ENCODE results near the gene ARSB. TPM values are rescaled to one million over a fixed set of nuclear protein-coding genes. Genes with fewer than 3 reads are reported as not detected.

ARSB gene
- total and polyA plus RNA-seq, 12 donors: 1.9 to 24.5 (median 14.5) TPM

DNA sequence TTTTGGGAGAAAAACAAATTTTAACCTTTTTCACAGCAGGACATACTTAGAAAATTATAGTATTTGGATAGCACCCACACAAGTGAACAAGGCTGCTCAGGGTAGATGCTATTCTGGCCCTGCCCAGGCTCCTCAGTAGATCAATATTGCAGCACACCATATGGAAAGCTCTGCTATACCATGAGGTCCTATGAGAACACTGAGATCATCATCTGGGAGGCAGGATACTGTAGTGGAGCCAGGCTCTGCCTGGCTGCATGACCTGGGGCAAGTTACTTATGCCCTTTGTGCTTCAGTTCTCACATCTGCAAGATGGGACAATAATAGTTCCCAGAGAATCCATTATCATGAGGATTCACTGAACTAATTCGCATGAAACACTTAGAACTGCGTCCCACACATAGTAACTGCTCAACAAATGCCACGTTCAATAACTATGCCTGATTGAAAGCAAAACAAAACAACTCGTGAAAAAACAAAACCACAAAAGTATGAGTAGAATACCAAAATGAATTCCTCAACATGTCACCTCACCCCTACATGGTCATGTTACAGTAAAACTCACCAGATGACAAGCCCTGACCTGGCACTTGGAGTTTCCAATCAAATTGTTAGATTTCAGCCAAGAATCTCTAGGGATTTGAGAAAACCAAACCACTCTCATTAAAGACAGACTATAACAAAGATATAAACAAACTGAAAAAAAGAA lies 31.9 kb downstream of the ARSB start:
- H3K9me3 ChIP-seq (replicated peaks in 1 of 3): no peaks in the 10 kb centered on the region
- no peaks in the 10 kb centered on the region for H3K36me3 ChIP-seq (replicated peaks in 1 of 2)
- DNase-seq: no peak
- WGBS, 4 donors: 87 to 92% (median 90%) methylated on average over 4 of the region's 4 CpGs
- H3K4me3 ChIP-seq: no peak overlapping the region
- TF ChIP-seq POLR2A (IDR thresholded peaks at IDR 0.05): no peak
- TF ChIP-seq, protein P1, sequence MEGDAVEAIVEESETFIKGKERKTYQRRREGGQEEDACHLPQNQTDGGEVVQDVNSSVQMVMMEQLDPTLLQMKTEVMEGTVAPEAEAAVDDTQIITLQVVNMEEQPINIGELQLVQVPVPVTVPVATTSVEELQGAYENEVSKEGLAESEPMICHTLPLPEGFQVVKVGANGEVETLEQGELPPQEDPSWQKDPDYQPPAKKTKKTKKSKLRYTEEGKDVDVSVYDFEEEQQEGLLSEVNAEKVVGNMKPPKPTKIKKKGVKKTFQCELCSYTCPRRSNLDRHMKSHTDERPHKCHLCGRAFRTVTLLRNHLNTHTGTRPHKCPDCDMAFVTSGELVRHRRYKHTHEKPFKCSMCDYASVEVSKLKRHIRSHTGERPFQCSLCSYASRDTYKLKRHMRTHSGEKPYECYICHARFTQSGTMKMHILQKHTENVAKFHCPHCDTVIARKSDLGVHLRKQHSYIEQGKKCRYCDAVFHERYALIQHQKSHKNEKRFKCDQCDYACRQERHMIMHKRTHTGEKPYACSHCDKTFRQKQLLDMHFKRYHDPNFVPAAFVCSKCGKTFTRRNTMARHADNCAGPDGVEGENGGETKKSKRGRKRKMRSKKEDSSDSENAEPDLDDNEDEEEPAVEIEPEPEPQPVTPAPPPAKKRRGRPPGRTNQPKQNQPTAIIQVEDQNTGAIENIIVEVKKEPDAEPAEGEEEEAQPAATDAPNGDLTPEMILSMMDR (IDR thresholded peaks at IDR 0.05): no peak
- H3K27ac ChIP-seq: no peak overlapping the region
- no peaks in the 10 kb centered on the region for H3K4me1 ChIP-seq (replicated peaks in 1 of 2)
- H3K27me3 ChIP-seq: no peaks in the 10 kb centered on the region
- intact Hi-C loops (cut with DNase I): no loop called here

DNA sequence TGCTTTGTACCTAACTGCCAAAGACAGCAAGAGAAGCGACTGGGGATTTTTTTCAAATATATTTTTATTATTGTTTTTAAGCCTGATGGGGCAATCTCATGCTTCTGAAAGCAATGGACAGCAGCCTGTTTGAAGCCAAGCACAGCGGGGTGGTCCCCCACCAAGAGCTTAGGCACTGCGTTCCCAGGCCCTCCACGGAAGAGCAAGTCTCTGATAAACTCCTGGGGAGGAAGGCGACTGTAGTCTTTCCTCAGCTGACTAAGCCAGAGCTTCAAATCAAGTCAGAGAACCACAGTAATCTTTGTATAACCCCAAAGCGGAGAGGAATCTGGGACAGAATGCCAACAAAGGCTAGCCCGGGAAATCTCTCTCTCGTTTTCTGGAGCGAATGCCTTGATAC lies 54.4 kb downstream of the ARSB start:
- Histone ChIP-seq H3K27ac (no peak overlapping the region), H3K4me3 (no peak overlapping the region), H3K4me1 (replicated peaks in 1 of 2) (no peaks in the 10 kb centered on the region), H3K27me3 (no peaks in the 10 kb centered on the region), H3K36me3 (replicated peaks in 1 of 2) (no peaks in the 10 kb centered on the region), H3K9me3 (replicated peaks in 1 of 3) (no peaks in the 10 kb centered on the region)
- 75 to 84% (median 77%) methylated on average over 9 of the region's 9 CpGs for WGBS, 4 donors
- intact Hi-C loops (cut with DNase I): no loop called here
- no peak for TF ChIP-seq POLR2A (IDR thresholded peaks at IDR 0.05)
- TF ChIP-seq, protein P1 (IDR thresholded peaks at IDR 0.05): no peak
- DNase-seq: no peak

DNA sequence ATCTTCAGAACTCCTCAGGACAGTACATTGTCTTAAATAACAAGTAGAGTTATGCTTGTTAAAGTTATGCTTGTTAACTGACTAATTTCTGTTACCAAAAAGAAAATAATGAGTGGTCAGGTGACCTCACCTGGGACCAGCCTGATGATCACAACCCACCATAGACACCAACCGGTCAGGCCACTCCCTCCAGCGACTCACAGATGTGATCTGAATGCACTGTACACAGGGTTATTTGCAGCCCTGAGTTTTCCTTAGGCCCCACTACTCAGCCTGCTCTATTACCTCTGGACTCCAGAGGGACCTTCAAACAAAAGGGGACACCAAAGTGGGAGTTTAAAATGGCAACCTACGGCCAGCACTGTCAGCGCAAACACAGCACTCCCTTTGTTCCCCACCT lies 55.3 kb downstream of the ARSB start:
- no peak for DNase-seq
- H3K4me3 ChIP-seq: no peak overlapping the region
- TF ChIP-seq, protein P1 (IDR thresholded peaks at IDR 0.05): no peak
- no peak for TF ChIP-seq POLR2A (IDR thresholded peaks at IDR 0.05)
- no peaks in the 10 kb centered on the region for H3K27me3 ChIP-seq
- WGBS, 4 donors: 84 to 99% (median 88%) methylated on average over 4 of the region's 4 CpGs
- no peaks in the 10 kb centered on the region for H3K36me3 ChIP-seq (replicated peaks in 1 of 2)
- intact Hi-C loops (cut with DNase I): no loop called here
- H3K27ac ChIP-seq: no peak overlapping the region
- no peaks in the 10 kb centered on the region for H3K9me3 ChIP-seq (replicated peaks in 1 of 3)
- no peaks in the 10 kb centered on the region for H3K4me1 ChIP-seq (replicated peaks in 1 of 2)

DNA sequence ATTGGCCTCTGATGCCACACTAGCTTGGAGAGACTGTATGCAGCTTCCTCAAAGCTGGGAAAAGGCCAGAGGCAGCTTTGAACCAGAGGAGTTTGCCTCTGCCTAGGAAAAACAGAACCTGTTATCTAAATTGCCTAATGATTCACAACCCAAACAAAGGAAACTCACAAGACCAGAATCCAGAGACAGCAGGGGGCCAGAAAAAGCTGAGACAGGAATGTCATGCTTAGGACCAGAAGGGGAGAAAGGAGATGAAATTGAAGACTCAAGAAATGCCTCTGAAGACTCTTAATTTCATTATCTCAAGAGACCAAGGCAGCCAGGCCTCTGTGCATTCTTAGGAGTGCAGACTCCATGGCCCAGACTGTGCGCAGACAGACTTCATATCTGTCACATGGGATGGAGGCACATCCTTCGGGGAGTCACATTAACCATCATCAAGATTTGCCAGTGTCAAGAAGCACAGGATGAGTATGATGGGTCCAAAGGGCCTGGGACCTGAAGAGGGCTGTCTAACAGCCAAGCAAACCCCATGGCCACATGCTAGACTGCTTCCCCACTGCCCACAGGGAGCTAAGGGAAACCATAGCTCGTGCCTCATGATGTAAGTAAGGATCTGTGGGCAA lies 57.3 kb downstream of the ARSB start:
- Histone ChIP-seq H3K36me3 (replicated peaks in 1 of 2) (no peaks in the 10 kb centered on the region), H3K9me3 (replicated peaks in 1 of 3) (no peaks in the 10 kb centered on the region), H3K4me3 (no peak overlapping the region), H3K27me3 (no peaks in the 10 kb centered on the region), H3K4me1 (replicated peaks in 1 of 2) (no peaks in the 10 kb centered on the region), H3K27ac (no peak overlapping the region)
- no peak for DNase-seq
- 93 to 97% (median 96%) methylated on average over 3 of the region's 3 CpGs for WGBS, 4 donors
- intact Hi-C loops (cut with DNase I): no loop called here
- no peak for TF ChIP-seq POLR2A (IDR thresholded peaks at IDR 0.05)
- TF ChIP-seq, protein P1 (IDR thresholded peaks at IDR 0.05): no peak
